ENCODE data around the gene OPA1.

The OPA1 gene

GRCh38 chr3:193711523-193711963, 118.5 kb downstream of the OPA1 start:
- no peak for DNase-seq

GRCh38 chr3:193711964-193712598, 119.1 kb downstream of the OPA1 start:
- no peak for DNase-seq

- no peak for DNase-seq
Observed at GRCh38 chr3:193712938-193713337, 119.9 kb downstream of the OPA1 start.

- DNase-seq, result no peak
Observed at GRCh38 chr3:193714523-193715137, 121.6 kb downstream of the OPA1 start.

- no peak for DNase-seq
Observed at GRCh38 chr3:193716150-193716549, 123.1 kb downstream of the OPA1 start.

- no peak for DNase-seq
Observed at GRCh38 chr3:193719735-193720134, 126.7 kb downstream of the OPA1 start.

- DNase-seq, result no peak
Observed at GRCh38 chr3:193720169-193720568, 127.2 kb downstream of the OPA1 start.

GRCh38 chr3:193722566-193722965, 129.6 kb downstream of the OPA1 start:
- no peak for DNase-seq

- no peak for DNase-seq
Observed at GRCh38 chr3:193727089-193727488, 134.1 kb downstream of the OPA1 start.

GRCh38 chr3:193728429-193729087, 135.6 kb downstream of the OPA1 start:
- DNase-seq, result no peak

GRCh38 chr3:193729088-193729465, 136.1 kb downstream of the OPA1 start:
- no peak for DNase-seq

- no peak for DNase-seq
Observed at GRCh38 chr3:193729601-193730000, 136.6 kb downstream of the OPA1 start.

- DNase-seq, result no peak
Observed at GRCh38 chr3:193730511-193730910, 137.5 kb downstream of the OPA1 start.

GRCh38 chr3:193730976-193731375, 138.0 kb downstream of the OPA1 start:
- DNase-seq, result no peak

GRCh38 chr3:193731656-193732055, 138.6 kb downstream of the OPA1 start:
- DNase-seq, result no peak

- DNase-seq, result no peak
Observed at GRCh38 chr3:193732391-193732790, 139.4 kb downstream of the OPA1 start.

- no peak for DNase-seq
Observed at GRCh38 chr3:193732827-193733226, 139.8 kb downstream of the OPA1 start.

GRCh38 chr3:193734737-193735366, 141.8 kb downstream of the OPA1 start:
- DNase-seq, result no peak

- no peak for DNase-seq
Observed at GRCh38 chr3:193735850-193736249, 142.8 kb downstream of the OPA1 start.

- DNase-seq, result no peak
Observed at GRCh38 chr3:193736616-193737015, 143.6 kb downstream of the OPA1 start.

- DNase-seq, result no peak
Observed at GRCh38 chr3:193737191-193737751, 144.3 kb downstream of the OPA1 start.

GRCh38 chr3:193742628-193743027, 149.6 kb downstream of the OPA1 start:
- no peak for DNase-seq

GRCh38 chr3:193743702-193744047, 150.7 kb downstream of the OPA1 start:
- no peak for DNase-seq

Data from hematopoietic multipotent progenitor cell treated with erythropoietin and hydrocortisone succinate and interleukin-3 and kit ligand, for 8 days (in vitro differentiated cells).